HFFc6 (cell line): ENCODE measurements around the gene RNF157. TPM values are rescaled to one million over a fixed set of nuclear protein-coding genes. Genes with fewer than 3 reads are reported as not detected.

Source experiments
- DNase-seq: peaks from one replicate; pipeline ENCODE4 v3.0.0-alpha.2; 2018
- H3K27ac Mint-ChIP-seq: 2 replicates; pipeline ENCODE4 v1.8.0; 2020; ENCODE audit warnings: mild to moderate bottlenecking, mixed read lengths
- H3K27me3 Mint-ChIP-seq: 2 replicates; pipeline ENCODE4 v1.8.0; 2021; ENCODE audit warnings: mild to moderate bottlenecking, moderate library complexity, mixed read lengths; ENCODE audit not compliant: insufficient read depth
- H3K36me3 Mint-ChIP-seq: 2 replicates; pipeline ENCODE4 v1.8.0; 2021; ENCODE audit warnings: low read depth, mixed read lengths
- H3K4me1 Mint-ChIP-seq: 2 replicates; pipeline ENCODE4 v1.8.0; 2020; ENCODE audit warnings: low read depth, mixed read lengths
- H3K4me3 Mint-ChIP-seq: 2 replicates; pipeline ENCODE4 v1.8.0; 2020; ENCODE audit warnings: mild to moderate bottlenecking, moderate library complexity, mixed read lengths
- H3K9me3 Mint-ChIP-seq: 2 replicates; pipeline ENCODE4 v1.8.0; 2020; ENCODE audit warnings: mild to moderate bottlenecking, mixed read lengths
- total RNA-seq, 6 experiments: library from RNA; stranded (reverse); fragmentation: NEBNext Ultra II Directional; extraction: Animal tissue kit (Norgen Biotek cat#: 25700); gene quantifications; 2 replicates in 1 of 6; 3 replicates in 5 of 6; pipeline ENCODE4 v1.2.3, GENCODE V29; 2021
- TF ChIP-seq, protein P1 (sequence below): fragments of 200-600 bp; sonication (generic); IDR thresholded peaks from 2 replicates; pipeline ENCODE4 v1.5.0; 2021; ENCODE audit warnings: antibody characterized with exemption, mild to moderate bottlenecking

Gene RNF157
- total RNA-seq, 6 experiments from 2014 or later: 0.11 to 0.19 (median 0.18) TPM; not detected in 3

DNA sequence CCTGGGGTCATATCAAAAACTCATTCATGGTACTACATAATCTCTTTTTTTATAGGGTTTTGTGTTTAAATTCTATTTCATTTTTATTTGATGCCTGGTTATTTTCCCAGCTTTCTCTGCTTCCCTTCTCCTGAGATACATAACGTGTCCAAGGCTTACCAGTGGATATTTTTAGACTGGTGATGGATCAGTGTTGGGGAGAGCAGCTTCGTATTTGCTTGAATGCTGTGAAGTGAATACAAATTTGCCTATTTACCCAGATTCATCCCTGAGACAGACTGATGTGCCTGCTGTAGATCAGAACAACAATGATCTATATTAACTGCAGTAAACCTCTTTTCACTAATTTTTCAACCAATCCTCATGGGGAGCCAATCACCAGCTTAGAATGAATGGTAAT is 56.0 kb downstream of the RNF157 start:
- Mint-ChIP-seq H3K27me3 (peaks cover 2% of the 10 kb centered on the region), H3K4me1 (peaks cover 11% of the 10 kb centered on the region), H3K4me3 (no peak overlapping the region), H3K9me3 (no peaks in the 10 kb centered on the region), H3K36me3 (no peaks in the 10 kb centered on the region), H3K27ac (no peak overlapping the region)
- no peak for DNase-seq
- TF ChIP-seq, protein P1, sequence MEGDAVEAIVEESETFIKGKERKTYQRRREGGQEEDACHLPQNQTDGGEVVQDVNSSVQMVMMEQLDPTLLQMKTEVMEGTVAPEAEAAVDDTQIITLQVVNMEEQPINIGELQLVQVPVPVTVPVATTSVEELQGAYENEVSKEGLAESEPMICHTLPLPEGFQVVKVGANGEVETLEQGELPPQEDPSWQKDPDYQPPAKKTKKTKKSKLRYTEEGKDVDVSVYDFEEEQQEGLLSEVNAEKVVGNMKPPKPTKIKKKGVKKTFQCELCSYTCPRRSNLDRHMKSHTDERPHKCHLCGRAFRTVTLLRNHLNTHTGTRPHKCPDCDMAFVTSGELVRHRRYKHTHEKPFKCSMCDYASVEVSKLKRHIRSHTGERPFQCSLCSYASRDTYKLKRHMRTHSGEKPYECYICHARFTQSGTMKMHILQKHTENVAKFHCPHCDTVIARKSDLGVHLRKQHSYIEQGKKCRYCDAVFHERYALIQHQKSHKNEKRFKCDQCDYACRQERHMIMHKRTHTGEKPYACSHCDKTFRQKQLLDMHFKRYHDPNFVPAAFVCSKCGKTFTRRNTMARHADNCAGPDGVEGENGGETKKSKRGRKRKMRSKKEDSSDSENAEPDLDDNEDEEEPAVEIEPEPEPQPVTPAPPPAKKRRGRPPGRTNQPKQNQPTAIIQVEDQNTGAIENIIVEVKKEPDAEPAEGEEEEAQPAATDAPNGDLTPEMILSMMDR: no peak

DNA sequence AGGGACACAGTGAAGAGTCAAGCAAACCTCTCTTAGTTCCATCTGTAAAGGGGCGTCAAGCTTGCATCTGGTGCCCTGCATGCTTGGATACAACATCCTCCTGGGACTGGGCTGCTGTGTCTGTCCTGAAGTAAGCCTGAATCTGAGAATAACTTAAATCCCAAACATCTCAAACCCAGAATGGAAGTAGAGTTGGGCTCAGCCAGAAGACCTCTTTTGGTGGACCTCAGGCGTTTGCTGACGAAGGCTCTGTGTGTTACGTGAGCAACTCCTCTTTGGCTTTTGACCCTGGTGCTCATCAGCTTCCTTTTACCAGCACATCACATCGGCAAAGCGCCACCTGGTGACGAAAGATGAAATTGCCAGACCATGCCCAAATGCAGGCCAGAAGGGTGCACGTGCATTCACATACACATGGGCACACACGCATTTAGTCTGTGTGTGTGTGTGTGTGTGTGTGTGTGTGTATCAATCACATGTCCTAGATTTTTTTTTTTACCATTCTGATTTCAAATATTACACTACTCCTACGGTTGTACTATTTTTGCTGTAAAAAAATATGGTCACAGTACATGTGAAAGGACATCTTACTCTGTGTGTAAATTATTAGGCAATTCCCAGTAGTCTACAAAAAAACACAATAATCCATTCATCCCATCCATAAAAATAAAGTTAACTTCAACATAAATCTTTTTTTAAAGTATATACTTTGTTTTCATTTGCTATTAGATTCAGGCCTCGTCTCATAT is 58.1 kb downstream of the RNF157 start:
- Mint-ChIP-seq H3K27me3 (no peaks in the 10 kb centered on the region; the same call in 1 of the 2 replicates), H3K27ac (0 out of 2 replicates have a peak overlapping the region, but pooled peaks have one; percentile 38), H3K36me3 (no peaks in the 10 kb centered on the region), H3K9me3 (no peaks in the 10 kb centered on the region), H3K4me3 (no peak overlapping the region), H3K4me1 (peaks cover 11% of the 10 kb centered on the region)
- TF ChIP-seq, protein P1: peak; percentile 95
- peak; percentile 90 for DNase-seq

DNA sequence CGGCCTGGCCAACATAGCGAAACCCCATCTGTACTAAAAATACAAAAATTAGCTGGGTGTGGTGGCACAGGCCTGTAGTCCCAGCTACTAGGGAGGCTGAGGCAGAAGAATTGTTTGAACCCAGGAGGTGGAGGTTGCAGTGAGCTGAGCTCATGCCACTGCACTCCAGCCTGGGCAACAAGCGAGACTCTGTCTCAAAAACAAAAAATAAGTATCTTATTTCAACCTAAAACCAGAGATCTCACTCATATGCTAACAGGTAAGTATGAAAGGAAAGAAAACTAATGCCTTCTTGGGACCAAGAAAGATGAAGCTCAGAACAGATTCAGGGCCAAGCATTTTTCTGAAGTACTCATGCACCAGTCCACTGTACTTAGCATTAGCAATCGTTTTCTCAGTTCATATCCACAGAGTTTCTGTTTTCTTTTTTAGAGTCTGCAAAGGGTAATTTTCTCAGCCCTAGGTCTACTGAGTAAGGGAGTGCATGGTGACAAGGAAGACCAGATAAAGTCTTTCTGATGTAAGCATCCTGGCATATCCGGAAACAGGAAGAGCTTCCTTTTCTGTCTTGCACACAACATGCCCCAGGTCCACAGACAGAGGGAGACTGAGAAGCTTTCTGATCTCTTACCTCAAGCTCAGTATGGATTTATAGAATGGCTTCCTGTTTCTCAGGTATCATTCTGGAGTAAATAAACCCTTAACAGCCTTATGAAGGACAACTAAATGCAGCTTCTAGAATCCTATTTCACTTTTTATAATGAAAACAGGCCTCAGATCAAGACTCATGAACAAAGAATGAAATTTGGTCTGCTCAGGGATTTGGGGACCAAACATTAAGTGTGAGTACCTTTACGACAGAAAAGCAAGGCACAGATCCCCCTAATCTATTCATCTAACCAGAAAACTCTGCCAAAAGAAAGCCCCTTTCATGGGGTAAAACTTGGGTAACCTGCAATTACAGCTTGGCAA is 60.5 kb downstream of the RNF157 start:
- Mint-ChIP-seq H3K4me1 (peaks cover 11% of the 10 kb centered on the region), H3K36me3 (no peaks in the 10 kb centered on the region), H3K4me3 (no peak overlapping the region), H3K9me3 (no peaks in the 10 kb centered on the region), H3K27me3 (no peaks in the 10 kb centered on the region; the same call in 1 of the 2 replicates), H3K27ac (no peak overlapping the region; the same call in 1 of the 2 replicates)
- no peak for DNase-seq
- TF ChIP-seq, protein P1: no peak

GRCh38 chr17:76178124-76178523 is 62.2 kb downstream of the RNF157 start:
- Mint-ChIP-seq H3K4me3 (no peak overlapping the region), H3K27me3 (no peaks in the 10 kb centered on the region; the same call in 1 of the 2 replicates), H3K9me3 (no peaks in the 10 kb centered on the region), H3K4me1 (peaks cover 11% of the 10 kb centered on the region), H3K36me3 (no peaks in the 10 kb centered on the region), H3K27ac (no peak overlapping the region)
- no peak for DNase-seq
- TF ChIP-seq, protein P1: no peak

DNA sequence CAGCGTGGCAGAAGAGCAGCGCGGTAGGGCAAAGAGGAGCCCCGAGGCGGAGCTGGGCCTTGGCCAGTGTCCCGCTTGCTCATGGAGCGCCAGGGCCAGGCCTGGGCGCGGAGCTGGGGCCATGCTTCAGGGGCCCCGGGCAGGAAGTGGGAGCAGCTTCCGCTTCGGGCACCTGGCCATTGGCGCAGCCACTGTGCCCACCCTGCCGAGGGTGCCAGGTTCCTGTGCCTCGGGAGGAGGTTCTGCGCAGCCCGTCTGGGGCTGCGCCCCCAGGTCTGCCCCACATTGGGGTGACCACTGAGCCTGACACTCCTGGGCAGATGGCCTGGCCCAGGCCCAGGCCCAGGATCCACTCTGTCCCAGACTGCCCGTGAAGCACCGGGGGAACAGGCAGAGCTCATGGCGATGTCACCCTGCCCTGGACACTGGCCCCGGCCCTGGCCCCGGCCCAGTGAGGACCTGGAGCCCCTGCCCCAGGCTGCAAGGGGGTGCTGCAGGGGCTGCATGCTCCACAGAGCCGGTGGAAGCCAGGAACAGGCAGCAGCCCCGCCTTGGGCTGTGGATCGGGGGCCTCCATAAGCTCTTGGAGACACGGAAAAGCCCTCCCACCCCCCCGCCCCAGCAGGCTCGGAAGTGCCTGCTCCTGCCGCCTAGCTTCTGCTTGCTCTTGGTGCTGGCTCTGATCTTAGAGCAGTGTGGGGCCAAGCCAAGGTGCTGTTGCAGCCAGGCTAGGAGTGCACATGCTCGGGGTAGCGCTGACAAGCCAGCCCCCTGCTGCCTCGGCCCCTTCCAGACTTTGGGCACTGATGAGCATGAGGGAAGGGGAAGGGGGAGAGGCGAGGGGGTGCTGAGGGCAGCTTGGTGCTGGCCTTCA is 63.4 kb downstream of the RNF157 start:
- DNase-seq: no peak
- no peak overlapping the region for H3K4me3 Mint-ChIP-seq
- H3K36me3 Mint-ChIP-seq: no peaks in the 10 kb centered on the region
- H3K27me3 Mint-ChIP-seq: peaks cover 3% of the 10 kb centered on the region
- no peaks in the 10 kb centered on the region for H3K9me3 Mint-ChIP-seq
- TF ChIP-seq, protein P1: no peak
- H3K4me1 Mint-ChIP-seq: peaks cover 7% of the 10 kb centered on the region
- no peak overlapping the region for H3K27ac Mint-ChIP-seq
